Body of pancreas (tissue), 4 donors: ENCODE results near the gene ZNF140. TPM values are rescaled to one million over a fixed set of nuclear protein-coding genes. Genes with fewer than 3 reads are reported as not detected.

Experiments
- ATAC-seq: fragments of 150-250 bp; one replicate; pipeline ENCODE4 v1.9.1; 2016
- DNase-seq, 4 donors: peaks; one replicate each; pipeline ENCODE4 v3.0.0-alpha.2; 2019
- H3K27ac ChIP-seq, 4 donors: fragments of 200-600 bp; sonication (generic); 1 replicate in 3 of 4; 2 replicates in 1 of 4; pipeline versions ENCODE4 v1.5.1 to v1.6.1; 2016 to 2019; ENCODE audit warnings: mild to moderate bottlenecking in 1 of 4, mixed read lengths in 1 of 4, moderate library complexity in 1 of 4
- H3K27me3 ChIP-seq, 2 donors: fragments of 200-600 bp; sonication (generic); one replicate each; pipeline ENCODE4 v1.6.0; 2016; ENCODE audit warnings: mild to moderate bottlenecking in 1 of 2
- H3K36me3 ChIP-seq, 2 donors: fragments of 200-600 bp; sonication (generic); replicated peaks in 1 of 2; 2 replicates each; pipeline ENCODE4 v1.5.1; 2016; ENCODE audit warnings: low read depth in 2 of 2; ENCODE audit not compliant: insufficient read depth in 1 of 2
- H3K4me1 ChIP-seq: fragments of 200-600 bp; sonication (generic); one replicate; pipeline ENCODE4 v1.6.0; 2016
- H3K4me3 ChIP-seq, 2 donors: fragments of 200-600 bp; sonication (generic); 1 replicate in 1 of 2; 2 replicates in 1 of 2; pipeline ENCODE4 v1.5.1; 2016 to 2019
- H3K9me3 ChIP-seq, 3 donors: fragments of 200-600 bp; sonication (generic); 1 replicate in 2 of 3; 2 replicates in 1 of 3; pipeline ENCODE4 v1.5.1; 2016
- CTCF ChIP-seq, 7 experiments: fragments of 450-650 bp in 4 of 7; fragments of 200-600 bp in 3 of 7; sonication (generic) in 3 of 7; IDR thresholded peaks; one replicate each; pipeline ENCODE4 v1.5.1; 2016 to 2019; ENCODE audit warnings: antibody characterized with exemption in 7 of 7
- POLR2A ChIP-seq, 3 donors: fragments of 450-650 bp; IDR thresholded peaks; one replicate each; pipeline ENCODE4 v1.6.1; 2016; ENCODE audit warnings: antibody characterized with exemption in 3 of 3, mild to moderate bottlenecking in 2 of 3
- WGBS, 2 donors: methylation state at CpG; one replicate each; pipeline ENCODE4 v1.1.5; 2017; 5-methylcytosine and 5-hydroxymethylcytosine counted together
- intact Hi-C: fragments of 100-400 bp; cut with DNase I; formaldehyde crosslinking; loops from one replicate; pipeline ENCODE4 v1.15.1; 2023
- total RNA-seq, 2 donors: library from RNA; depleted of rRNA; stranded (reverse); fragments of >200 nt; gene quantifications; one replicate each; pipeline ENCODE4 v1.1.0, GENCODE V29; 2016

The ZNF140 gene
- total RNA-seq, 2 donors from 2014 or later: 12.9 to 14.3 TPM

GRCh38 chr12:133105620-133106019 lies 24.9 kb downstream of the ZNF140 start:
- Histone ChIP-seq H3K4me1 (no peaks in the 10 kb centered on the region), H3K4me3 (no peak overlapping the region), H3K27me3 (no peaks in the 10 kb centered on the region), H3K9me3 (peaks cover 0 to 97% (median 16%) of the 10 kb centered on the region in 3 donors), H3K27ac (no peak overlapping the region), H3K36me3 (peaks cover 30 to 51% of the 10 kb centered on the region in 2 donors)
- DNase-seq (no peak), ATAC-seq (no peak)
- intact Hi-C loops: no loop called here
- TF ChIP-seq POLR2A (IDR thresholded peaks at IDR 0.05) (no peak), CTCF (IDR thresholded peaks at IDR 0.05) (no peak)
- 97 to 100% methylated on average over 3 of the region's 3 CpGs for WGBS, 2 donors

GRCh38 chr12:133106253-133106652 lies 25.5 kb downstream of the ZNF140 start:
- Histone ChIP-seq H3K36me3 (peaks cover 26 to 46% of the 10 kb centered on the region in 2 donors), H3K27ac (no peak overlapping the region), H3K4me3 (no peak overlapping the region), H3K27me3 (no peaks in the 10 kb centered on the region), H3K9me3 (peaks cover 0 to 96% (median 16%) of the 10 kb centered on the region in 3 donors), H3K4me1 (no peaks in the 10 kb centered on the region)
- TF ChIP-seq CTCF (IDR thresholded peaks at IDR 0.05) (no peak), POLR2A (IDR thresholded peaks at IDR 0.05) (no peak)
- whole genome bisulfite sequencing, 2 donors: 97 to 99% methylated on average over 5 of the region's 5 CpGs
- DNase-seq: no peak
- intact Hi-C loops: no loop called here
- no peak for ATAC-seq

- H3K27ac ChIP-seq: no peak overlapping the region
- no peaks in the 10 kb centered on the region for H3K4me1 ChIP-seq
- H3K36me3 ChIP-seq: peaks cover 24 to 38% of the 10 kb centered on the region in 2 donors
- no peak for TF ChIP-seq POLR2A (IDR thresholded peaks at IDR 0.05)
- no peak for TF ChIP-seq CTCF (IDR thresholded peaks at IDR 0.05)
- H3K9me3 ChIP-seq: peaks cover 0 to 89% (median 16%) of the 10 kb centered on the region in 3 donors
- intact Hi-C loops: no loop called here
- no peak for ATAC-seq
- DNase-seq: no peak
- no peak overlapping the region for H3K4me3 ChIP-seq
- no peaks in the 10 kb centered on the region for H3K27me3 ChIP-seq
- 100% methylated on average over 1 of the region's 1 CpG for WGBS, 2 donors
Observed at GRCh38 chr12:133107121-133107520, 26.4 kb downstream of the ZNF140 start.

- DNase-seq (no peak), ATAC-seq (no peak)
- H3K4me1 ChIP-seq: no peaks in the 10 kb centered on the region
- H3K9me3 ChIP-seq: peaks cover 0 to 86% (median 20%) of the 10 kb centered on the region in 3 donors
- H3K4me3 ChIP-seq: no peak overlapping the region
- TF ChIP-seq CTCF (IDR thresholded peaks at IDR 0.05) (no peak), POLR2A (IDR thresholded peaks at IDR 0.05) (no peak)
- H3K27me3 ChIP-seq: no peaks in the 10 kb centered on the region
- H3K36me3 ChIP-seq: peaks cover 22 to 35% of the 10 kb centered on the region in 2 donors
- 93 to 98% methylated on average over 2 of the region's 2 CpGs for WGBS, 2 donors
- H3K27ac ChIP-seq: no peak overlapping the region
- intact Hi-C loops: no loop called here
Observed at GRCh38 chr12:133108150-133108549, 27.4 kb downstream of the ZNF140 start.
